Skeletal muscle satellite cell (primary cell): Measurements from ENCODE around the gene HBM.
A peak's percentile ranks its signal among the peaks of the same experiment; 100 is the strongest.
"Not testable (repeated sequence)": the region's sequence is repeated elsewhere in the genome, so short reads cannot be mapped to it uniquely, and the experiment has no call there.

ENCODE experiments used
- H3K27me3 ChIP-seq: 2 replicates; pipeline ENCODE4 v1.7.0; 2013; ENCODE audit warnings: low read length; ENCODE audit not compliant: control insufficient read depth, insufficient read depth
- H3K36me3 ChIP-seq: 2 replicates; pipeline ENCODE4 v1.7.0; 2013; ENCODE audit warnings: mild to moderate bottlenecking, control low read depth, low read length; ENCODE audit not compliant: insufficient read depth
- H3K4me1 ChIP-seq: 2 replicates; pipeline ENCODE4 v1.7.0; 2013; ENCODE audit warnings: low read length; ENCODE audit not compliant: control insufficient read depth, insufficient read depth
- H3K4me2 ChIP-seq: 2 replicates; pipeline ENCODE4 v1.7.0; 2013; ENCODE audit warnings: mild to moderate bottlenecking, low read length
- H3K4me3 ChIP-seq: 2 replicates; pipeline ENCODE4 v1.7.0; 2013; ENCODE audit warnings: low read length
- H3K9ac ChIP-seq: 2 replicates; pipeline ENCODE4 v1.7.0; 2013; ENCODE audit warnings: mild to moderate bottlenecking, low read depth, low read length, moderate library complexity
- H3K9me3 ChIP-seq: replicated peaks from 2 replicates; pipeline ENCODE4 v1.7.0; 2013; ENCODE audit warnings: mild to moderate bottlenecking, control low read depth, low read length

The HBM gene

DNA sequence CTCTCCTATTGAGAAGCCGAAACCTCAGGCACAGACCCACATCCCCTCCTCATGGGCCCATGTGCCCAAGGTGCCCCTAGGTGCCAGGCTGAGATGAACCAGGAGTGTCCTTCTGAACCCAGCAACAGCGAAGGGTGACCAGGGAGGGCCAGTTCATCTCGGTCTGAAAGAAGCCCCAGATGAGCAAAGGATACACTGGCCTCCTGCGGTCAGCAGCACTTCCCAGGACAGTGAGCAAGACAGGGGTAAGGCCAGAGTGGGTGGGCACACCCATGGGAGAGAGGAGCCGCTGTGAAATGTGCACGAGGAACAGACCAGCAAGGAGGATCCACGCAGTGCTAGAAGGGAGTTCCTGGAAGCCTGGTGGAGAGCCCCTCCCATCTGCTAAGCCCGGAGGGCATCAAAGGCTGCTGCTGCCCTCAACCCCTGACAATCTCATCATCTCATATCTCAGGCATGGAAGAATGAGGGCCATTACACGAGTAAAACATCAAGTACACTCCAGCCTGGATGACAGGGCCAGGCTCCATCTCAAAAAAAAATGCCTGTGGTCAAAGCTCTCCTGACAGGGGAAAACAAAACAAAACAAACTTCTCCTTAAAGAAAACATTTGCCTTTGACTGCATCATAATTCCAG lies 16.6 kb upstream of the HBM start:
- peaks cover 13% of the 10 kb centered on the region for H3K4me1 ChIP-seq
- H3K9ac ChIP-seq: no peak overlapping the region
- no peaks in the 10 kb centered on the region for H3K36me3 ChIP-seq
- peaks cover 11% of the 10 kb centered on the region for H3K27me3 ChIP-seq
- H3K4me2 ChIP-seq: peak overlapping the region; percentile 48
- no peak overlapping the region for H3K4me3 ChIP-seq
- H3K9me3 ChIP-seq: no peaks in the 10 kb centered on the region

DNA sequence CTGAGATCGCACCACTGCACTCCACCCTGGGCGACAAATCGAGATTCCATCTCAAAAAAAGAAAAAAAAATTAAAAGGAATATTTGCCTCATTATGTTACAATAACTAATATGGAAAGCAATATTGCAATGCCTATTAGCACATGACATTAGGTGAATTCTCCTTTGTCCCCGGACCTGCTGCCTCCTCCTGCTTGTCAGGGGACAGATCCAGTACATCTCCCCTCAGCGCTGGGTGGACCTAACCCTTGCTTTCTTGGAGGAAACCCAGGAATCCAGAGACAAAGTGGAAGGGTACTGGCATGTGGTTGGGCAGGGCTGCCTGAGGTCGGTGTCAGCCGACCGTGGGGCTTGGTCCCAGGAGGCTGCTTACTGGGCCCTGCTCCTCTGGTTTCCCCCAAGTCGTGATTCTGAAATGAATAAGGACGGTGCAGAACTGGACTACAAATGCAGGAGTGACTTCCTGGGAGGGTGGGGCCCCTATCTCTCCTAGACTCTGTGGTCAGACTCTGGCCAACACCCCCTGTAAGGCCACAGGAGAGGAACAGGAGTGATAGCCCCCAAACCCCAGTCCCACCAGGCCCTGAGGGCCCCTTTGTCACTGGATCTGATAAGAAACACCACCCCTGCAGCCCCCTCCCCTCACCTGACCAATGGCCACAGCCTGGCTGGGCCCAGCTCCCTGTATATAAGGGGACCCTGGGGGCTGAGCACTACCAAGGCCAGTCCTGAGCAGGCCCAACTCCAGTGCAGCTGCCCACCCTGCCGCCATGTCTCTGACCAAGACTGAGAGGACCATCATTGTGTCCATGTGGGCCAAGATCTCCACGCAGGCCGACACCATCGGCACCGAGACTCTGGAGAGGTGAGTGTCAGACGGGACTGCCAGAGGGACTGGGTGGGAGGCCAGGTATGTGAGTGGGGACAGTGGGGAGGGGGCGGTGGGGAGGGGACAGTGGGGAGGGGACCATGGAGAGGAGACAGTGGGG lies 13.3 kb upstream of the HBM start, which contains the start of gene HBZ:
HBZ (plus strand) TSS at position 504 of the 988 bp plus-strand sequence; CDS start at position 770, 266 bp downstream.
- H3K4me1 ChIP-seq: peaks cover 21% of the 10 kb centered on the region
- no peaks in the 10 kb centered on the region for H3K36me3 ChIP-seq
- H3K4me3 ChIP-seq: no peak within 1 kb of the TSS
- no peak within 1 kb of the TSS for H3K4me2 ChIP-seq
- H3K9ac ChIP-seq: no peak within 1 kb of the TSS
- H3K27me3 ChIP-seq: peaks cover 23% of the 10 kb centered on the region
- no peaks in the 10 kb centered on the region for H3K9me3 ChIP-seq

DNA sequence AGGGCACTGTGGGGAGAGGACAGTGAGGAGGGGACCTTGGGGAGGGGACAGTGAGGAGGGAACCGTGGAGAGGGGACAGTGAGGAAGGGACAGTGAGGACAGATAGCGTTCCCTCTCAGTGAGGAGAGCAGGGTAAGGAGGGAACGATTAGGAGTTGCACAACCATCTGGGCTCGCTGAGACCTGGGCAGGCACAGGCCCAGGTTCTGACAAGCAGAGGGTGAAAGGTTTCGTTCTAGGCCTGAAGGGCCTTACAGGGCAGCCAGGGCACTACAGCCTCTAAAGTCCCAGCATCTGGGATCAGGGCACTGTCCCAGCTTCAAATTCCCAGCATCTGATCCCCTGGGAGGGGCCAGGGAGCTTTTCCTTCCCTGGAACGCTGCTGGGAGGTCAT lies 12.7 kb upstream of the HBM start:
- H3K4me3 ChIP-seq, H3K36me3 ChIP-seq, H3K9me3 ChIP-seq, H3K4me2 ChIP-seq, H3K9ac ChIP-seq: not testable (repeated sequence)
- peaks cover 23% of the 10 kb centered on the region for H3K27me3 ChIP-seq
- peaks cover 21% of the 10 kb centered on the region for H3K4me1 ChIP-seq

DNA sequence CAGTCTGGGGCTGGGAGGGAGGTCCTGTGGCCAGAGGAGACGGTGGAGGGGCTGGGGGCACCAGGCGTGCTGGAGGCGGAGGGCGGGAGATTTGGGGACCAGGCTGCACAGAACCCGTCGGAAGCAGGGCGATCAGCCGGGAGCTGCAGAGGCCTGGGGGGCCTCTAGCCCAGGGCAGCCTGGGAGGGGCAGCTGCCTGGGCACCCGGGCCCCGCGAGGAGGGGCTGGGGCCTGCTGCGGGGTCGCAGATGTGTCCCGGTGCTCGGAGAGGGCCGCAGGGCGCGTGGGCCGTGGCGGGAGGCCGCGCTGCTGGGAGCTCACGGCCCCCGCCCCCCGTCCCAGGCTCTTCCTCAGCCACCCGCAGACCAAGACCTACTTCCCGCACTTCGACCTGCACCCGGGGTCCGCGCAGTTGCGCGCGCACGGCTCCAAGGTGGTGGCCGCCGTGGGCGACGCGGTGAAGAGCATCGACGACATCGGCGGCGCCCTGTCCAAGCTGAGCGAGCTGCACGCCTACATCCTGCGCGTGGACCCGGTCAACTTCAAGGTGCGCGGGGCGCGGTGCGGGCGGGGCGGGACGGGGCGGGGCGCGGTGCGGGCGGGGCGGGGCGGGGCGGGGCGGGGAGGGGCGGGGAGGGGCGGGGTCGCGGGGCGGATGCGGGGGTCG lies 12.1 kb upstream of the HBM start:
- H3K4me2 ChIP-seq, H3K9me3 ChIP-seq, H3K4me3 ChIP-seq, H3K9ac ChIP-seq, H3K36me3 ChIP-seq: not testable (repeated sequence)
- Histone ChIP-seq H3K4me1 (peaks cover 18% of the 10 kb centered on the region), H3K27me3 (peaks cover 24% of the 10 kb centered on the region)

DNA sequence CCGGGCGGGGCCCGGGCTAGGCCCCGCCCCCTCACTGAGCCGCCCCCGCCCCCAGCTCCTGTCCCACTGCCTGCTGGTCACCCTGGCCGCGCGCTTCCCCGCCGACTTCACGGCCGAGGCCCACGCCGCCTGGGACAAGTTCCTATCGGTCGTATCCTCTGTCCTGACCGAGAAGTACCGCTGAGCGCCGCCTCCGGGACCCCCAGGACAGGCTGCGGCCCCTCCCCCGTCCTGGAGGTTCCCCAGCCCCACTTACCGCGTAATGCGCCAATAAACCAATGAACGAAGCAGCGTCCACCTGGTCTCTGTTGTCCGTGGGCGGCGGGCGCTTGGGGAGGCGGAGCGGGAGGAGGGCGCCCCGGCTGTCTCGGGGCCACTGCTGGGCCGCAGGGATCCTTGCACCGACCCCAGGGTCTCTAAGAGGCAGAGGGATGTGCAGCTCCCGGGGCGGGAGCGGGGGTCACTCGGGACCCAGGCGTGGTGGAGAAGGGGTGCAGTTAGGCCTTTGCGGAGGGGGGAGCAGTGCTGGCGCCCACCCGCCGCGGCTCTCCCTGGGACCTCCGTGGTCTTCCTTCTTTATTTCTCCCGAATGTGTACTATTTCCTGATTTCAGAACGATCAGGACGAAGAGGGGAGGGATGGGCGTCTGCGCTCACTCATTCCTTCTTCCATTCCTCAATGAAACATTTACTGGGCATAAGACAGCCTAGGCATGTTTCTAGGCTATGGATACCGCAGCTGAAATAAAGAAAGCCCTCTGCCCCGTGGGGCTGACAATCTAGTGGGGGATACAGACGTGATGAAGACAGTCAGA lies 11.4 kb upstream of the HBM start:
- Histone ChIP-seq H3K4me1 (peaks cover 11% of the 10 kb centered on the region), H3K36me3 (no peaks in the 10 kb centered on the region), H3K27me3 (peaks cover 25% of the 10 kb centered on the region), H3K9me3 (no peaks in the 10 kb centered on the region), H3K4me3 (peak overlapping the region; percentile 68), H3K4me2 (peak overlapping the region; percentile 90), H3K9ac (peak overlapping the region; percentile 31)

DNA sequence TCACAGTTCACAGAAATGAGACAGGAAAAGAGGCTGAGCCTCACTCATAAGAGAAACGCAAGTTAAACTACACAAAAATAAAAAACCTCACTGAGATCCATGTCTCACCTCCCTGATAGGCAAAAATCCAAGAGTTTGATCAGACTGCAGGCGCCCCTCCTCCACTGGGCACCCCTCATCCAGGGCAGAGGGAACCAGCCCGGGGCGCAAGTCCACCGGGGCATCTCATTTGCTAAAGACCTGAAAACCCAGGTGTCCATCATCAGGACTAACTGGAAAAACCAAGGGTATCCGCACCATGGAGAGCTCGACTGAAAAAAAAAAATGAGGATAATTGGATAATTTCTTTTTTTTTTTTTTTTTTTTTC lies 10.8 kb upstream of the HBM start:
- Histone ChIP-seq H3K9ac (peak overlapping the region; percentile 31), H3K4me2 (peak overlapping the region; percentile 90), H3K9me3 (no peaks in the 10 kb centered on the region), H3K4me3 (peak overlapping the region; percentile 68), H3K36me3 (no peaks in the 10 kb centered on the region), H3K4me1 (peaks cover 9% of the 10 kb centered on the region), H3K27me3 (peaks cover 27% of the 10 kb centered on the region)

DNA sequence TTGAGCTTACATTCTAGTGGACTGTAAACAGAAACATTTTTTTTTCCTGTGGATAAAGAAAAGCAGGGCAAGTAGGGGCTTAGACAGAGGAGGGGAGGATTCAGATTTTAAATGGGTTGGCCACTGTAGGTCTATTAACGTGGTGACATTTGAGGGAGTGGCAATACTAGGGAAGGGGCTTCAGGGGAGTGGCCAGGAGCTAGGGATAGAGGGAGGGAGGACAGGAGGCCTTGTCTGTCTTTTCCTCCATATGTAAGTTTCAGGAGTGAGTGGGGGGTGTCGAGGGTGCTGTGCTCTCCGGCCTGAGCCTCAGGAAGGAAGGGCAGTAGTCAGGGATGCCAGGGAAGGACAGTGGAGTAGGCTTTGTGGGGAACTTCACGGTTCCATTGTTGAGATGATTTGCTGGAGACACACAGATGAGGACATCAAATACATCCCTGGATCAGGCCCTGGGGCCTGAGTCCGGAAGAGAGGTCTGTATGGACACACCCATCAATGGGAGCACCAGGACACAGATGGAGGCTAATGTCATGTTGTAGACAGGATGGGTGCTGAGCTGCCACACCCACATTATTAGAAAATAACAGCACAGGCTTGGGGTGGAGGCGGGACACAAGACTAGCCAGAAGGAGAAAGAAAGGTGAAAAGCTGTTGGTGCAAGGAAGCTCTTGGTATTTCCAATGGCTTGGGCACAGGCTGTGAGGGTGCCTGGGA lies 6.5 kb upstream of the HBM start:
- H3K27me3 ChIP-seq: peaks cover 25% of the 10 kb centered on the region
- H3K9me3 ChIP-seq: no peaks in the 10 kb centered on the region
- no peaks in the 10 kb centered on the region for H3K36me3 ChIP-seq
- peaks cover 8% of the 10 kb centered on the region for H3K4me1 ChIP-seq
- no peak overlapping the region for H3K9ac ChIP-seq
- H3K4me3 ChIP-seq: no peak overlapping the region
- H3K4me2 ChIP-seq: no peak overlapping the region

DNA sequence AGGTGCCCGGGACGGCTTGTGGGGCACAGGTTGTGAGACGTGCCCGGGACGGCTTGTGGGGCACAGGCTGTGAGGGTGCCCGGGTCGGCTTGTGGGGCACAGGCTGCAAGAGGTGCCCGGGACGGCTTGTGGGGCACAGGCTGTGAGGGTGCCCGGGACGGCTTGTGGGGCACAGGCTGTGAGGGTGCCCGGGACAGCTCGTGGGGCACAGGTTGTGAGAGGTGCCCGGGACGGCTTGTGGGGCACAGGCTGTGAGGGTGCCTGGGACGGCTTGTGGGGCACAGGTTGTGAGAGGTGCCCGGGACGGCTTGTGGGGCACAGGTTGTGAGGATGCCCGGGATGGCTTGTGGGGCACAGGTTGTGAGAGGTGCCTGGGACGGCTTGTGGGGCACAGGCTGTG lies 5.5 kb upstream of the HBM start:
- H3K9me3 ChIP-seq, H3K4me2 ChIP-seq, H3K4me3 ChIP-seq, H3K36me3 ChIP-seq, H3K9ac ChIP-seq, H3K4me1 ChIP-seq: not testable (repeated sequence)
- peaks cover 23% of the 10 kb centered on the region for H3K27me3 ChIP-seq

DNA sequence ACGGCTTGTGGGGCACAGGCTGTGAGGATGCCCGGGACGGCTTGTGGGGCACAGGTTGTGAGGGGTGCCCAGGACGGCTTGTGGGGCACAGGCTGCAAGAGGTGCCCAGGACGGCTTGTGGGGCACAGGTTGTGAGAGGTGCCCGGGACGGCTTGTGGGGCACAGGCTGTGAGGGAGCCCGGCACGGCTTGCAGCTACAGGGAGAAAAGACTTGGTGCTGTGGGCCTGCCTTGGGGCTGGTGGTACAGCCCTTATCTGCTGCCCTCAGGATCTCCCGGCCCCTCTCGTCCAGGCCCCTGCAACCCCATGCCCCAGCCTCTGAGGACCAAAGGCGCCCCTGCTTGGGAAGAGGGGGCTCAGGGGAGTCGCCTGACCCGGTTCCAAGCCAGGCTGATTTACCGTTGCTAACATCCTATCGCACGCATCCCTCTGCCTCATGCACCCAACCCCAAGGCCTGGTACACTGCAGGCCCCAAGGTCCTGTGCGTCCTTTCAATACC lies 5.0 kb upstream of the HBM start:
- H3K4me3 ChIP-seq: no peak overlapping the region
- H3K4me2 ChIP-seq: no peak overlapping the region
- H3K27me3 ChIP-seq: peaks cover 25% of the 10 kb centered on the region
- H3K4me1 ChIP-seq: peaks cover 3% of the 10 kb centered on the region
- no peaks in the 10 kb centered on the region for H3K9me3 ChIP-seq
- no peak overlapping the region for H3K9ac ChIP-seq
- no peaks in the 10 kb centered on the region for H3K36me3 ChIP-seq

DNA sequence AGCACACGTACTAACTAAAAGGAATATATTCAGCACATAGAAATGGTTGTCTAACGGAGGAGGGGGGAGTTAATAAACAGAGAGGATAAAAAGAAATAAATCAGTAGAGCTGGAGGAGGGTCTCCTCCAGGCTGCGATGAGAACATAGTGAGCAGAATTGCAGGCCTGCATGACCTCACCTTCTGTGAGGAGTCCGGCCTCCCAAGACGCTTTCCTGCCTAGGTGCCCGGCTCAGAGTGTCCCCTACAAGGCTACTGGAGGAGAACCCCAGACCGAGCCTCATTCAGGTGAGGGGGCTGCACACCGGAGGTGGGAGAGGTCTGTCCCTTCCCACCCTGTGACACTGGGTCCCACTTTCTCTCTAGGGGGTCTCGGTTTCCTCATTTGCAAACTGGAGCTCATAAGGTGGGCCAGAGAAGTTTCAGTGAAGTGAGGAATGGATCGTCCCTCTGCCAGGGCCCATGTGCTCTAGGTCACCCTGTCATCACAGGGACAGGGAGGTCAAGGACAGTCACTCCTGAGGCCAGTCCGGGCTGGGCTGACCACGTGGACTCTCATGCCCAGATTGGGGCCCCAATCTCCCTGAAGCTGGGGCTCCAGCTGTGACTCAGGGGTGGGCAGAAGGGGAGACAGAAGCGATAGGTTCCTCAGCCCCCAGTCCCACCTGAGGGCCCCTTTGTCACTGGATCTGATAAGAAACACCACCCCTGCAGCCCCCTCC lies 3.3 kb upstream of the HBM start:
- H3K36me3 ChIP-seq: no peaks in the 10 kb centered on the region
- H3K9me3 ChIP-seq: no peaks in the 10 kb centered on the region
- peaks cover 3% of the 10 kb centered on the region for H3K4me1 ChIP-seq
- H3K4me3 ChIP-seq: no peak overlapping the region
- no peak overlapping the region for H3K9ac ChIP-seq
- no peak overlapping the region for H3K4me2 ChIP-seq
- peaks cover 38% of the 10 kb centered on the region for H3K27me3 ChIP-seq
